SK-N-MC (cell line): Measurements from ENCODE around the gene MAP7D1.

Source experiments
- EZH2 ChIP-seq: fragments of 200-600 bp; sonication (generic); IDR thresholded peaks from one replicate; pipeline ENCODE4 v1.6.1; 2017; ENCODE audit warnings: antibody characterized with exemption
- POLR2AphosphoS5 ChIP-seq: IDR thresholded peaks from 2 replicates; pipeline ENCODE4 v1.6.1; 2012; ENCODE audit warnings: mild to moderate bottlenecking, low read depth, low read length, borderline replicate concordance

DNA sequence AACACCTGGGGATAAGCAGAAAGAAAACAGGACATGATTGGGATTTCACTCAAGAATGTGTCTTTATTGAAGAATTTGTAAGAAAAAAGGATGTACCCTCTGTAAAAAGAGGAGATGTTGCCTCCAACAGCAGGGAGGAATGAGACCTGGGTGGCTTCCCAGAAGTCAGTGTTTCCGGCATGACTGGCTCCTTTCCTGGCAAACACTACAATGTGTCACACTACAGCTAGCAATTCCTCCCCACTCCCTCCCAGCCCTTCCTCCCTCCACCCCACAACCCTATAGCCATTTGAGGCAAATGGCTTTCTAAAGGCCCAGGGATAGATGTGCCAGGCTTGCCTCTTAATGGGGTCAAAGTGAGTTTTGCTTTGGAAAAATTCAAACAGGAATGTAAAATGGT, 19.4 kb upstream of the MAP7D1 start:
- TF ChIP-seq POLR2AphosphoS5 = no peak
- TF ChIP-seq EZH2 = no peak
